HG02973 (cell line): ENCODE measurements around the gene ADAMTS4.
A peak's percentile ranks its signal among the peaks of the same experiment; 100 is the strongest.
"Not testable (repeated sequence)": the region's sequence is repeated elsewhere in the genome, so short reads cannot be mapped to it uniquely, and the experiment has no call there.

Source experiments
- ATAC-seq: cut with Tn5 transposase; IDR thresholded peaks from one replicate; pipeline ENCODE4 v1.9.1; 2021; ENCODE audit warnings: moderate library complexity; ENCODE audit not compliant: unreplicated experiment

The ADAMTS4 gene, protein sequence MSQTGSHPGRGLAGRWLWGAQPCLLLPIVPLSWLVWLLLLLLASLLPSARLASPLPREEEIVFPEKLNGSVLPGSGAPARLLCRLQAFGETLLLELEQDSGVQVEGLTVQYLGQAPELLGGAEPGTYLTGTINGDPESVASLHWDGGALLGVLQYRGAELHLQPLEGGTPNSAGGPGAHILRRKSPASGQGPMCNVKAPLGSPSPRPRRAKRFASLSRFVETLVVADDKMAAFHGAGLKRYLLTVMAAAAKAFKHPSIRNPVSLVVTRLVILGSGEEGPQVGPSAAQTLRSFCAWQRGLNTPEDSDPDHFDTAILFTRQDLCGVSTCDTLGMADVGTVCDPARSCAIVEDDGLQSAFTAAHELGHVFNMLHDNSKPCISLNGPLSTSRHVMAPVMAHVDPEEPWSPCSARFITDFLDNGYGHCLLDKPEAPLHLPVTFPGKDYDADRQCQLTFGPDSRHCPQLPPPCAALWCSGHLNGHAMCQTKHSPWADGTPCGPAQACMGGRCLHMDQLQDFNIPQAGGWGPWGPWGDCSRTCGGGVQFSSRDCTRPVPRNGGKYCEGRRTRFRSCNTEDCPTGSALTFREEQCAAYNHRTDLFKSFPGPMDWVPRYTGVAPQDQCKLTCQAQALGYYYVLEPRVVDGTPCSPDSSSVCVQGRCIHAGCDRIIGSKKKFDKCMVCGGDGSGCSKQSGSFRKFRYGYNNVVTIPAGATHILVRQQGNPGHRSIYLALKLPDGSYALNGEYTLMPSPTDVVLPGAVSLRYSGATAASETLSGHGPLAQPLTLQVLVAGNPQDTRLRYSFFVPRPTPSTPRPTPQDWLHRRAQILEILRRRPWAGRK

DNA sequence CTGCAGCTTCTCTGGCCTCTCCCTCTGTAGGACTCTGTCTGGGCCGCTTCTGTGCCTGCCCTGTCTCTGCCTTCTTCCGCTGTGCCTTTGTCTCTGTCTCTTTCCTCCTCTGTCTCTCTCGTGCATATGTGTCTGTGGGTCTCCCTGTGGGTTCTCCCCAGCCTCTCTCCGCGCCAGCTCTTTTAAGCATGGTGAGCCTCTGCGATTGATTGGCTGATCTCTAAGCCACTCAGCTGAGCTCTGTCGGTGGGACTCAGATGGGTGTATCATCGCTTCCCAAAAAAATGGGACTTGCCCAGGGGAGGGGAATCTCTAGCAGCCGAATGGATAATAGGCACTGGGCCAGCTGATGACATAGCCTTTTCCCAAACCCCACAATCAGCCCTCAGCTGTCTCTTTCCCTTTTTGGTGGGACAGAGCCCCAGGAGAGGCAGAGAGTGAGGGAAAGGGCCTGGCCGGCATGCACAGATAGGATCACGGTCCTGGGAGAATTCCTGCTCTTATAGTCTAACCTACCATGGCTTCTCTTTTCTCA, at the start of gene ADAMTS4:
ADAMTS4 (minus strand) TSS at position 158 of the 535 bp plus-strand sequence. CDS start 427 bp downstream, outside the sequence.
- ATAC-seq, result no peak

DNA sequence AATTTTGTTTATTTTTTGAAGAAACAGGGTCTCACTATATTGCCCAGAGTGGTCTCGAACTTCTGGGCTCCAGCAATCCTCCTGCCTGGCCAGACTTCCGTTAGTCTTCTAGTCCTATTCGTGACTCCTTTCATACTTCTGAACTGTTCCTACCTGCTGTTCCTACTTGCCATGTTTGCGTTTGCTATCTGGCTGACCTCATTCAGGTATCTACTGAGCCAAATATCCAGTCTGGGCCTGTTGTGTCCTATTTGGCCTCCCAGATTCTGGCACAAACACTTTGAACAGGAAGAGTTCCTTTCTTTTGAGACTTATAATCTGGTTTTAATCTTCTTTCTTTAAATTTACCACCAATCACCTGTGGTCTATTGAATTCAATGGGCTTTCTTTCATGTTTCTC, 46.0 kb upstream of the ADAMTS4 start:
- ATAC-seq, result no peak

DNA sequence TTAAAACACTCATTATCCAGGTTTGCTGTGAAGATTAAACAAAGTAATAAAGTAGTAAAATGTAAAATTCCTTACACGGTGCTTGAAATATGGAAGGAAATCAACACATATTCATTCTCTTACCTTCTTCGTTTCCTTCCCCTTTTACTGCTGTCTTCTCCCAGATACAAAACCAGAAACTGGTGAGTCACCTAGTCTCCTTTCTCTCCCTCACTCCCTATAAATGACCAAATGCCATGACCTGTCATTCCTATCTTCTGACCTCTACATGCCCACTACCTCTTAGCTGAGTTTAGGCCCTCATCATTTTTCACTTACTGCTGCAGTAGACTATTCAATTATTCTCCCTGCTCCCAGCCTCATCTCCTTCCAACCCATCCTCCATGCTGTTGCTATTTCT, 43.5 kb upstream of the ADAMTS4 start:
- ATAC-seq, result no peak

DNA sequence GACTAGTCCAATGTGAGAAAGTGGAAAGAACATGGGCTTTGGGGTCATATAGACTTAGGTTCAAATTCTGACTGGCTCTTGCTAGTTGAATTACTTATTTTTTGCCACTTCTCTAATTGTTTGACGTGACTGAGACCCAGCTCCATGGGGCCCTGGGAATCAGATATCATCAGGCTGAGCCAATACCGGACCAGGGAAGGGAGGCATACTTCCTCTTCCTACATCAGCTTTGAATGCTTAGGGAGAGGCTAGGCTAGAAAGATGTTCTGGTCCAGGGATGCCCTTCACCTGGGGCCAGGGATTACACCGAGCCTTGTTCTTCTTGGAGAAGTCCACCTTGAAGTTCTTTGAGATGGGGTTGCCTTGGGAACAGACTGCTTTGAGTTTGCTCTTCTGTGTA, 42.8 kb upstream of the ADAMTS4 start:
- no peak for ATAC-seq

DNA sequence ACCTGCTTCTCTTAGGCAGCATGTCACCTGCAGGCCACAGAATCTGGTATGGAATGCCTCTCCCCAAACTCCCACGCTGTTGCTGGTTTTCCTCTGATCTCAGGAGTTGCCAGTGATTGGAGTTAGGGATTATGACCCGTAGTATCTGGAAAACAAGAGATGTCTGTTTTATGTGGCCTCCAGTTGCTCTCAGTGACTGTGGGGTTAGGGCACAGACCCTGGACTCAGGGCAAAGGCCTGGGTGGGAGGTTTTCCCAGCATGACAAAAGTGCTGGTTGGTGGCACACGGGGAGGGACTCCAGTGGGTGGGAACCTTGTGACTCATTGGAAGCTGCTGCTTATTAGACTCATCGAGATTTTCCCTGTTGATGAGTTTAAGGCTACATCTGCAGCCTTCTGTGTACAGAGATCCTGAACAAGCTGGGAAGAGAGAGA, 39.2 kb upstream of the ADAMTS4 start, which contains the start of gene NR1I3:
NR1I3 (minus strand) TSS at position 165 of the 435 bp plus-strand sequence. CDS start 1,638 bp downstream, outside the sequence.
- no peak for ATAC-seq

DNA sequence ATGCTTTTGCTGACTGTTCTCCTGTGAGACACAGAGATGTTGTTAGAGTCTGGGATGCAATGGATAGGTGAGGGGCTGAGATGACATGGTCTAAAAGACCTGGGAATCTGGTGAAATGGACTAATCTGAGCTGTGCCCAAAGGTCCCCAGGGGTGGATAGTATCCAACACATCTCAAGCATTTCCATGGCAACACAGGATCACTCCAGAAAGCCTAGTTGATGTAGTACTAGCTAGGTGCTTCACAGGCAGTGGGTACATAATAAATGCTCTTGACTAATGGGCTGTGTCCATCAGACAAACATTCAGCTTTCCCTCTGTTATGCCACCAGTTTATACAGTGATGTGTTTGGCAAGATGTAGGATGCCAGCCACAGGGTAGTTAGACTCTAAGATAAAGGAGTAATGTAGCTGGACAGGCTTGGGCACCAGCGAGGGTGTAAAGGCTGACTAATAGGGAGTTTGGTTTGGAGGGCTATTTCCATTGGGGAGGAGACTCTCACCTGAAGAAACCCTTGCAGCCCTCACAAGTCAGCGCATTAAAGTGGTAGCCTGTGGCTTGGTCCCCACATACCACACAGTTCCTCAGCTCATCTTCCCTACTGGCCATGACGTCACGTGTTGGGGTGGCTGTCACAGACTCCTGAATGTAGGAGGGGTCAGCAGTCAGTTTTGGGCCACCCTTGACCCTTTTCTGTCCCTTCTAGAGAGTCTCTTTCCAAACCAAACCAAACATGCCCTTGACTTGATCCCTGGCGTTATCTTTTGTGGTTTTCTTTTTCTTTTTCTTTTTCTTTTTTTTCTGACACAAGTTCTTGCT, 37.3 kb upstream of the ADAMTS4 start:
- no peak for ATAC-seq

DNA sequence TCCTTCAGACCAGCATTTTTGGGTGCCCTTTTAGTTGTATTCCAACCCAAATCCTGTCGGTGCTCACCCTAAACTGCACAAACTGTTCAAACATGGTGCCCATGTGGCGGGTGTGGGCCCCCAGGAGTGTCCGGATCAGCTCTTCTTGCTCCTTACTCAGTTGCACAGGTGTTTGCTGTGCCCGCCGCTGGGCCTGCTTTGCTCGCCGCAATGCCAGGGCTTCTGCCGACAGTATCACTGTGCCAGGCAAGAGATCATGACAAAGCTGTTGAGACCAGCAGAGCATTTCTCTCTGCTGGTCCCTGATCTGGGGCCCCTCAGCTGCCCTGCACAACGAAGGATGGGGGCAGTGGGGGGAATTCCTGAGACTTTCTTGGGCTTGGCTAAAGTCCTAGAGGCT, 34.2 kb upstream of the ADAMTS4 start:
- no peak for ATAC-seq

DNA sequence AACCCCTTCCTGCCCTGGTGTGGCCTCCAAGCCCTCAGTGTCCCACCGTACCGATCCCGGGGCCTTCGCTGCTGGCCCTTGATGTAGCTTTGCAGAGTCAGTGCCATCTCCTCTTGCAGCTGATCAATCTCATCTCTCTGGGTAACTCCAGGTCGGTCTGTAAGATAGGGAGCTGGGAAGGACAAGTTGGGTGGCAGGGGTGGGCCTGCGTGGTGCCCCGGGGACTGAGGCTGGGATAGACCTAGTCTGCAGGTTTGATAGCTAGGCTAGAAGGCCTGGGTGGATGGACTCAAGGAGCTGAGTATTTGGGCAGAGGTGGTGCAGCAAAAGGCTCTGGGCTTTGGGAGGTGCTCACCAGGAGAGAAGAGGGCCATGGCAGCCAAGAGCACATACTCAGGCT, 31.9 kb upstream of the ADAMTS4 start:
- no peak for ATAC-seq

DNA sequence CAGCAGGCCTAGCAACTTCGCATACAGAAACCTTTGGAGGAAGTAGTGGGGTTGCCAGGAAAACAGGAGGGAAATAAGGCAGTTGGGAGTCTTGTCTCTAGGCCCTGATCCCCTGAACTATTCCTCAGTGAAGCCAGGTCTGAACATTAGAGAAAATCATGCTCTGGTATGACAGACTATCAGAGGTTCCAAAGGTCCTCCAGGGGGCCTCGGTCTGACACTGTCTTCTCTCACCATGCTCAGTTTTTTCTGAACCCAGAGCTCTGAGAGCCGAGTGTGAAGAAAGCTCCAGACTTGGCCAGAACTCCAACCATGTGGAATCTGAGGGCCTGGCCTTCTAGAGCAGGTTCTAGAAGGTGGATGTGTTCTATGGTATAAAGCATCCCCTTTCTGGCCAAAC, 31.0 kb upstream of the ADAMTS4 start:
- no peak for ATAC-seq

DNA sequence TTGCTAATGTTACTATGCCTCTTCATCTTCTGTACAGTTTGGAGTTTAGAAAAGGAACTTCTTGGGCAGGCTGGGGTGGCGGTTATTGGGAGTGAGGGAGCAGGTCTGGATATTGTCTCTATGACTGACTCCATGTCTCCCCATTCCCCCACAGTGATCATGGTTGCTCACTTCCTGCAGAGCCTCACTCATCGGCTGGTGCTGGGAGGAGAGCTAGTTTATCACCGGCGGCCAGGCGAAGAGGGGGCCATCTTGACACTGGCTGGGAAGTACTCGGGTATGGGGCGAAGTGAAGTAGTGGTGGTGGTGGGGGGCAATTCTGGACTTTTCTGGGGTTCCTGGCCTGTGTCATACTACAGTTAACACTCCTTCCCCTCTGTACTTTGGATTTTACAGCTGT, 29.2 kb upstream of the ADAMTS4 start:
- no peak for ATAC-seq

DNA sequence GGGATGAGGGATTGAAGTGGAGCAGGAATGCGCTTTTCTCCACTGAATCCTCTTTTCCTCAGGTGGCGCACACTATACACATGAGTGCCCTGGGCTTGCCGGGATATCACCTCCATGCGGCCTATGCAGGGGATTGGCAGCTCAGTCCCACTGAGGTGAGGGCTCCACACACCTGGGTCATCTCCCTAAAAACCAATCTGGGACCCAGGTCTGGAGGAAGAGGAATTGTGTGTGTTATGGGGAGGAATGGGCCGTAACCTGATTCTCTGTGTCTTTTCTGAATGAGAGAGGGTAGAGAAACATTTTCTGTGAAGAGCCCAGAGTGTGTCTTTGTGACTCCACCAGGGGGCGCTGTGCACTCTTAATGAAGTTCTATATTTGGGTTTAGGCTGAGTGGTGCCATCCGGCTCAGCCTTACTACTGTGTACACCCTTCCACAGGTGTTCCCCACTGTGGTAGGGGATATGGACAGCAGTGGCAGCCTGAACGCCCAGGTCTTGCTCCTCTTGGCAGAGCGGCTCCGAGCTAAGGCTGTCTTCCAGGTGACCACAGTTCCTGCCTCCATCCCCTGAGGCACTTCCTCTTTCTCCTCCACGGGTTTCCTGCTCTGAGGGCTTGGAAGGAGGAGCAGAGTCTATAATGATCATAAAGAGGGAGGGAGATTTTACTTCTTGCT, 28.5 kb upstream of the ADAMTS4 start:
- peak; percentile 30 for ATAC-seq

DNA sequence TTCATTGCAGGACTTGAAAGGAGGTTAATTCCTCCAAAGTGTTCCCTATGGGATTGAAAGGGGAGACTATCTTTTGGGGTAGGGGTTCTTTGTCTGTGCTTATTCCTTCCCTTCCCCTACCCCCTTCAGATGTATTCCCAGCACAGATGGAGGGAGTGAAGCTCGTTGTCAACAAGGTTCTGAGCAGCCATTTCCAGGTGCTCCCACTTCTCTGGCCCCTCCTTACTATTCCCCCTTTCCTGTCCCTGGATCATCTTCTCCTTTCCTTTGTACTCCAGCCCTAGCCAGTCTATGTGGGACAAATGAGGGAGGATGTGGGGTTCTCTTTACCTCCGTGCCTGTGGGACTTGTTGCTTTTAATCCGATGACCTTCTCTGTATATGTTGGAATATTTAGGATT, 27.9 kb upstream of the ADAMTS4 start:
- no peak for ATAC-seq

DNA sequence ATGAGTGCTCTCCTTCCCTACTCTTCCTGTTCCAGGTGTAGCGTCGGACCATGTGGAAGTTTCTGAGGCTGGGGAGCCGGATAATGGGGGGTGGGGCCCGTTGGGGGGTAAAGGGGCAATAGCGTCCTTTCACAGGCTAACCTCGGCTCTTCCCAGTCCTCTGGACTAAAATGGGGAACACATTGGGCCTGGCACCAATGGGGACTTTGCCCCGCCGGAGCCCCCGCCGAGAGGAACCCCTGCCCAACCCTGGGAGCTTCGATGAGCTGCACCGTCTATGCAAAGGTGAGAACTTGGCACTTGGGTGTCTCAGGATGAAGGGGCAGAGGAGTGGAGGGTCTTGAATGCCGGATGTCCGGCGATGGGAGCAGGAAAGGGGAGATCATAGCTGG, 27.5 kb upstream of the ADAMTS4 start:
- ATAC-seq, result no peak

DNA sequence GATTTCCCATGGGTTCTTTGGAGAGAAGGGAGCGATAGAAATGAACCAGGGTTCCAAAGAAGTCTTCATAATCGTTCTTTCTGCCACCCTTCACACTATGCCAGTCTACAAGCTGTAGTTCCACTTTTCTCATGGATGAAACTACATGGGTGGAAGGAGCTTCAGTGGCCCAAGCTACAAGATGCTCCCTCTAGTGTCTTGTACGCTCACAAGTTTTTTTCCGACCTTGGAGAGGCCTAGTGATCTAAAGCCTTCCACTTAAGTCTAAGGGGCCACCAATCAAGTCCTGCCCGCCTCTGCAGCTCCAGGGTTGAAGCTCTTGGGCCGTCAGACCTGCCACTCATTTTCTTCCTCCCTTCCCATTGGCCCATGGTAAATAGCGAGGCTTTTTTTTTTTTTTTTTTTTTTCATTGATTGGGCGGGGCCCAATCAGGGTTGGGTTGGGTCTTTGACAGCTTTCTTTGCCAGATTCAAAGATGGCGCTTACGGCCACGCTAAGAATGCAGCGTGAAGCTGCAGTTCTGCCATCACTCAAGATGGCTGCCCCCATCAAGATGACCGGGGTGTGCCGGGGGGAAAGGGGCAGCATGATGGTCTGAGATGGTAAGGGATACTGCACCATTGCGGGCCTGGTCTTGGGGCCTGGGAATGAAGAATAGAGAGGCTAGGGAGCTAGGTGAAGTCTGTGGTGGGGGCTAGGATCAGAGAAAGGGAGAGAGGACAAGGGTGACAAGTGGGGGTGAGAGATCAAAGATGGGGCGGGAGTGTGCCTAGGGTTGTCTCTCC, 26.9 kb upstream of the ADAMTS4 start, which contains the start of gene TOMM40L:
TOMM40L (plus strand) TSS at position 527 of the 786 bp plus-strand sequence. CDS start 430 bp downstream, outside the sequence.
- peak; percentile 86 for ATAC-seq

DNA sequence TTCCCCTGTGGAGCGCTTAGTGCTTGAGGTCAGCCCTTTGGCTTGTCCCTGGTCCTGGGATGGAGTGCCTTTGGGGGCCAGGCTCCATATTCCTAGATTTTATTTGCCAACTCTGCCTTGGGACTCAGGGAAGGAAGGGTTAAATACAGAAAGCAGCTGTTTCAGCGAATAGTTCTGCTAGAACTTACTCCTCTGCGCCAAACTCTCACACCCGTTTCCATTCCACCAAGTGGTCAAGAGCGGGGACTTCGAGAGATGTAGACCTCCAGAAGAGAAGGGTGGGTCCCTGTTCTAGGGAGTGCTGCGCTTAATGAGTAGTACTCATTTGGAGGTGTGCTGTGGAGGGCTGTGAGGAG, 26.3 kb upstream of the ADAMTS4 start:
- ATAC-seq, result no peak

DNA sequence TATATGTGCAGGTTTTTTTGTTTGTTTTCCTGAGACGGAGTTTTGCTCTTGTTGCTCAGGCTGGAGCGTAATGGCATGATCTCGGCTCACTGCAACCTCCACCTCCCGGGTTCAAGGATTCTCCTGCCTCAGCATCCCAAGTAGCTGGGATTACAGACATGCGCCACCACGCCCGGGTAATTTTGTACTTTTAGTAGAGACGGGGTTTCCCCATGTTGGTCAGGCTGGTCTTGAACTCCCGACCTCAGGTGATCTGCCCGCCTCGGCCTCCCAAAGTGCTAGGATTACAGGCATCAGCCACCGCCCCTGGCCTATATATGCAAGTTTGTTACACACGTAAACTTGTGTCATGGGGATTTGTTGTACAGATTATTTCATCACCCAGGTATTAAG, 25.8 kb upstream of the ADAMTS4 start:
- ATAC-seq, result not testable (repeated sequence)

DNA sequence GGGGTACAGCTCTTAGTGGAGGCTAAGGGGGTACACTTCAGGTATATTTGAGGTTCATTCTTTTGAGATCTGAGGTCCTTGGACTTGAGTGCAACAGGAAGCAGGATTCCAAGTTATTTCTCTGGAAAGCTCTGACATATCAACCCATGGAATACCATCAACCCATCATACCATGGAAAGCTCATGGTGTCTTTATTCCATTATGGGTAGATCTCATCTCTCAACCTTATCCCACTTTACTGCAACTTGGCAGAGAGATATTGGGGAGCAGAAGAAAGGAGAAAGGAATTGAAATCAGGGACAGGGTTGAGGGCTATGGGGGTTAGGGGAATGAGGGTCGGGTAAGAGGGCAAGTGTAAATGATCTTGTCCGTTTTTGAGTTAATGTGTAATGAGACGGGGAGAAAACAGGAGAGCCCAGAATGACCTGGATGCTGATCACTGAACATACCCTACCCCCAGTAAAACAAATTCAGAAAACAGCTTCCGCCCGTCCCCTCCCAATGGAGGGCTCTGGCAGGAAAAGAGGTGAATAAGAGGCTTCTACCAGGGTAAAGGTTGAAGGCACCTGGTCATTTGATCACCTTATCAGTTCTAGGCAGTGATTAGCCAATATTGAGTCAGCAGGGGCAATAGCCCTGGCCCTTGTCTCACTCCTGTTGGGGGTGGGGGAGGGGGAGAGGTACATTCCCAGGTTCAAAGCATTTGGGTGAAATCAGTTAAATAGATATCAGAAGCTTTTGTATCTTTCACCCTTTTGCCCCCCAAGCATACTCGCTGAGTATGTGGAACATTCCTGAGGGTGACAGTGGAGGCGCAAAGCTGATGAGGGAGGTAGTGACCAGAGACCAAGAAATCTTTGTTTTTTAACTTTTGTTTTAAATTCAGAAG, 25.2 kb upstream of the ADAMTS4 start:
- no peak for ATAC-seq
